GOT3 (cell line): ENCODE results near the gene SACS.
"Not testable (repeated sequence)": the region's sequence is repeated elsewhere in the genome, so short reads cannot be mapped to it uniquely, and the experiment has no call there.

ENCODE experiments used
- DNase-seq: peaks from one replicate; lab custom pipeline; 2025; ENCODE audit warnings: mixed read lengths; lab: John Stamatoyannopoulos, UW

The SACS gene

GRCh38 chr13:23418776-23419683 is 14.5 kb downstream of the SACS start:
- DNase-seq: no peak

- no peak for DNase-seq
These were observed 18.8 kb downstream of the SACS start for GRCh38 chr13:23414682-23415081.

- no peak for DNase-seq
These were observed 21.8 kb downstream of the SACS start for GRCh38 chr13:23411706-23412105.

GRCh38 chr13:23411220-23411619 is 22.3 kb downstream of the SACS start:
- no peak for DNase-seq

DNA sequence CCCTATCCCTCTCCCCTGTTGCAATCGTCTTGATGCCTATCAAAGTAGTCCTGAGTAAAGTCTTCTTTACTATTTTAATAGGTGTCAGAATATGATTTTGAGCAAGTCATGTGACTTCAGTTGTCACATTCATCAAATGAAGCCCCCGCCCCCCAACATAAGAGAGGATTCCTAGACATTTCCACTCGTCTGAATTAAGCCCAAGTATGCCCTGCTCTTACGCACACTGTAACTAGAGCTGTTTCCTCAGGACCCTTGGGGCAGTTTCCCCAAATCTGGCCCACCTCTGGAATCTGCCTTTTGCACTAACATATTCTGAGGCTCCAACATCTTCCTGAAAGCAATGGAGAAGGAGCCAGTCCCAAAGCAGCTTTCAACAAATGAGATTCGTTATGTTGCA is 25.5 kb downstream of the SACS start:
- no peak for DNase-seq

DNA sequence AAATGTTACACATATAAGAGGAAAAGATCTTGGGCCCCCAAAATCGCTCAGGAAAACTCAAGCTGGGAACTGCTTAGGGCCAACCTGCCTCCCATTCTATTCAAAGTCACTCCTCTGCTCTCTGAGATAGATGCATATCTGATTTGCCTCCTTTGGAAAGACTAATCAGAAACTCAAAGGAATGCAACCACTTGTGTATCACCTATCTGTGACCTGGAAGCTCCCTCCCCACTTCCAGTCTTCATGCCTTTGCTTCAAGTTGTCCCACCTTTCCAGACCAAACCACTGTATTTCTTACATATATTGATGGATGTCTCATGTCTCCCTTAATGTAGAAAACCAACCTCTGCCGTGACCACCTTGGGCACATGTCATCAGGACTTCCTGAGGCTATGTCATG is 32.3 kb downstream of the SACS start:
- DNase-seq: not testable (repeated sequence)

DNA sequence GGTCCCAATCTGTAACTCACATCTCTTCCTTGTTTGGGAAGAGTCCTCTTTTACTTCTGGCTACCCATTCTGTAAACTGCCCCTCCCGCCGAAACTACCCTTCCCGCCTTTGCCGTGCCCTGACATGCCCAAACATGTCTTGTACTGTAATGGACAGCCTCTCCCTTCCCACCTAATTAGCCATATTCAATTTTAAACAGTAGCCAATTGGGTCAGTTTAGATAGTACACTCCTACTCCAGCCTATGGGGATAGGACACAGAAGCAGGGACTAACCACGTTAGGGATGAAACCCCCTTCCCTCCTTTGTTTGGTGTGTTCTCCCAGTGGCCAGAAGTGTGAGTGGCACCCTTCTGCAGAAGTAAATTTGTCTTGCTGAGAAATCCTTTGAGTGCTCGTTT is 34.2 kb downstream of the SACS start:
- DNase-seq: no peak

DNA sequence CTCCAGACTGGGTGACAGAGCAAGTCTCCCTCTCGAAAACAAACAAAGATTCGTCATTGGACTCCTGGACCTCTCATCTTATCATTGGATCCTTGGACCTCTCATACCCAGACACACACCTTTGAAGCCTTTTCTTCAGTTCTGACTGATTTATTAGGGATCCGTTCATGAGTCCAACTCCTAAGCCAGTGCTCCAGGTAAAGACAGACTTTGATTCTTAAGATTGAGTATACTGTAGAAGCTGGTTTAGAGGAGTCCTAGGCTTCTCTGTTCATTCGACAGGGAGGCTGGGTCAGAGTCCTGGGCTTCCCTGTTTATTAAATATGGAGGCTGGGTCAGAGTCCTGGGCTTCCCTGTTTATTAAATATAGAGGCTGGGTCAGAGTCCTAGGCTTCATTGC is 38.7 kb downstream of the SACS start:
- DNase-seq: no peak

- no peak for DNase-seq
These were observed 40.4 kb downstream of the SACS start for GRCh38 chr13:23392925-23393645.

DNA sequence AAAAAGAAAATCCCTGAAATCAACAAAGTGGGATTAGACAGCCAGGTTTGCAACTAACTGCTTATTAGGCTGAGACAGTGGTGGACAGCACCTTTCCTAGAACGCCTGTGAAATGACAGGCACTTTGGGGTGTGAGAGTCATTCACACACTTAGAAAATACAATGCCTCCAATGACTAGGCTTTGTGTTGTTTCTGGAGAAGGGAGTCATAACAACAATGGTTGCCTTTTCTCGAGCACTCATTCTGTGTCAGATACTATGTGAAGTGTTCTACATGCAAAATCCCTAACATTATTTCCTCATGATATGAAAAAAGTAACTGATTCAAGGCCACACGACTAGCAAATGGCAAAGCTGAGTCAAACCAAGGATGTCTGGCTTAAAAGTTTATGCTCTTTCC is 41.2 kb downstream of the SACS start:
- no peak for DNase-seq

- DNase-seq: no peak
These were observed 41.8 kb downstream of the SACS start for GRCh38 chr13:23391752-23392151.

- DNase-seq: no peak
These were observed 47.0 kb downstream of the SACS start for GRCh38 chr13:23386533-23386932.

GRCh38 chr13:23385931-23386330 is 47.6 kb downstream of the SACS start:
- no peak for DNase-seq

- DNase-seq: no peak
These were observed 49.4 kb downstream of the SACS start for GRCh38 chr13:23384111-23384510.

GRCh38 chr13:23383151-23383550 is 50.4 kb downstream of the SACS start:
- DNase-seq: no peak

GRCh38 chr13:23381866-23382265 is 51.6 kb downstream of the SACS start:
- DNase-seq: no peak

DNA sequence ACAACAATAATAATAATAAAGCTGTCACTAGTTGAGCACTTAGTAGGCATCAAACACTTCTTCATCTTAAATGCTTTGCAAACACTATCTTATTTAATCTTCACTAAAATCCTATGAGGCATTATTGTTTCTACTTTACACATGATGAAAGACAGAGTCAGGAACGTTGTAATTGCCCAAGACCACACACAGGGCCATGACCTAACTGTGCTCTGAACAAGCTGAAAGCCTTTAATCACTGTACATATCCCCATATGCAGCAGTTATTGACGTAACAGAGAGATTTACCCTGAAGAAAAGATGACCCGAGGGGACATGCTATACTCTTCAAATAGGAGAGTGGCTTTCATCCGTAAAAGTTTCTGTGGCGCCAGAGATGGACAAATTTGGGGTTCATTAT is 53.0 kb downstream of the SACS start:
- DNase-seq: no peak

DNA sequence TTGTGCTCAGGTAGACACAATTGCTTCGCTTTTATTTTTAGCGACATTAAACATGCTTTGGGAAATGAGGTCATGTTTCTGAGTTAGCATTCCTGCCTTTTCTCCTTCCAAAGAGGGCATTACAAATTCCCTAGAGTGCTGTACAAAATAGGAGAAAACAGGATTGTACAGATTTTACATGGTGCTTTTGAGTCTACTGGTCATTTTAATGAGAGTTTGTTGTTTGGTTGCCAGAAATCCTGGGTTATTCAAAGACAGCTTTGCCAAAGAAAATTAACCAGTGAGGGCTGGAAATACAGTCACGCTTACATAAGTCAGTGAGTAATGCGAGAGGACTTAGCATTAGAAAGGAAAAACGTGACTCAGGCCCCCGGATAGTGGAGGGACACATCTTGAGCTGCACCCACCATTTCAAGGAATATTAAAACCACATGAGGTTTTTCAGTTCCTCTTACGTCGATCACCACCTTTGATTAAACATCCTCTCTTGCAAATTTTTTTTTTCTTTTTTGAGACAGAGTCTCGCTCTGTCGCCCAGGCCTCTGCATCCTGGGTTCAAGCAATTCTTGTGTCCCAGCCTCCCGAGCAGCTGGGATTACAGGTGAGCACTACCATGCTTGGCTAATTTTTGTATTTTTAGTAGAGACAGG is 55.4 kb downstream of the SACS start:
- DNase-seq: peak; percentile 18

- no peak for DNase-seq
These were observed 55.9 kb downstream of the SACS start for GRCh38 chr13:23377579-23377978.

DNA sequence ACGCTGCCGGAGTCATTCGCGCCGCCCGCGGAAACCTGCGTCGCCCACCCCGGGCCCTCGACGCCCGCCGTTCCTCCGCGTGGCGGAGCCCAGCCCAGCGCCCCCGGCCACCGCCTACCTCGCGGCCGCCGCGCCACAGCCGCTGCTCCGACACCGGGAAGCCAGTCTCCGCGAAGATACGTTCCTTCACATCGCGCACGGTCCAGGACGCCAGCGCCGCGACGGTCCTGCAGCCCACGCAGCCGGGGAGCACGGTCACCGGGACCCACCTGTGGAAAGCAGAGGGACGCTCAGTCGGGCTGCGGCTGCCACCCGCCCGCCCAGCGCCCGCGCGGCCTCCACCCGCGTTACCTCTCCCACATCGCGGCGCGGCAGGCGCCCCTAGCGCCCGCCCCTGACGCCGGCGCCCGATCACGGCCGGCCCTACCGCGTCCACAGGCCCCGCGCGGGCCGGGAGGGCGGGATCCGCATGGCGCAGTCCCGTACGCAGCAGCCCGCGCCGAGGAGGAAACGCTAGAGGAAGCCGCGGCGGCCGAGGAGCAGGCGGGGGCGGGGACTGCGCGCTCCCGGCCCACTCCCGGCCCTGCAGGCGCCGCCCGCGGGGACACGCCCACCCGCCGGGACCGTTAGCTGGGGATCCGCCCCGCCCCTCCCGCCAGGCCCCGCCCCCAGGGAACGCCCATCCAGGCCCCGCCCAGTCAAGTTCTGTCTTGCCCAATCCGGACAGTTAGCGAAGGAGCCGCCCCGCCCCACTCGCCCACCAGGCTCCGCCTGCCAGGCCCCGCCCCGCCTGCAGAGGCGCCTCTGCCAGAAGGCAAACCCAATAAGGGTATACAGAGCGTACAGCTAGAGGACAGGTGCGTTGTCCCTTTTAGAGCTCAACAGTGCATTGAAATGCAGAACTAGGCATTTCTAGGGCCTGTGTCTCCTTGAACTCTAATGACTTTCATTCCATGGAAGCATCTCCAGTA is 58.2 kb downstream of the SACS start:
- DNase-seq: peak; percentile 89

DNA sequence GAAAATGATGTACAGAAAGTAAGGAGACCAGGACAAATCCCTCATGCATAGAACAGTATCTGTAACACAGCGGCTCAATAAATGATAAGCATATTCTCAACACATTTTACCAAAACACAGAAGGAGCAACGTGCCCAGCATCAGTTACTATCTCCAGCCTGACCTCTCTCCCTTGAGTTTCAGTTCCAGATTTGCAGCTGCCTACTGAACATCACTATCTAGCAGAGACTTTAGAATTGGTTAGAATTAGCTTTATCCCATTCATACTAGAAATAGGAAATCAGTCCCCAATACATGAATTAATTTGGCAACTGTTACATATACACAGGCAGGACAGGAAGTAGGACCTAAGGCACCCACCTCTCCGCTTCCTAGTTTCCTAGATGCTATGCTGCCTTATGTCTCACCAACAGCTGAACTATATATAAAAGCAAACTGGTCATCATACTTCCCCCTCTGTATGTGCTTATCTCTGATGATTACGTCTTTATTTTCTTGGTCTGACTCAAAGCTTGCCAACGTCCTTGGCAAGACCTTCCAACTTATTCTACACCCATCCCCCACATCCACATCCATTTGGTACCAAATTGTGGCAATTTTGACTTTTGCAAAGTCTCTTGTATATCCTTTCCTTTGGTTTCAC is 61.1 kb downstream of the SACS start:
- no peak for DNase-seq
